ENCODE measurements around the gene CWF19L1. TPM values are rescaled to one million over a fixed set of nuclear protein-coding genes. Genes with fewer than 3 reads are reported as not detected.

Gene CWF19L1
- total RNA-seq, 1 experiment from 2014 or later: 22.9 TPM

DNA sequence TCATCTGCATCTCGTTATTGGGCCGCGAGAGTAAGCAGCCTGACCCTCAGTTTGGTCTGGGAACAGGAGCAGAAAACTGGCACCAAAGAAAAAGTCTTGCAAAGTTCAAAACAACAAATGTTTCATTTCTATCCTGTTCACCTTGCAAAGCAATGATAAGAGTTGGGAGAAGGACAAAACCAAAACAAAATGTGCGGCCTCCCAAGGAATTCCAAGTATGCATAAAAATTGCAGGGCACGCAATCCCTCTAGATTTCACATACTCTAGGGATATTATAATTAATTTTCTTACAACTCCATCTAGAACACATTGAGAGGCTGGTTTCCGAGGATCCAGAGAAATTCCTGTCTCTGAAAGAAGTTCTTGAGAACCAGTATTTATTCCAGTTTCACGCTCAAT lies 58.1 kb downstream of the CWF19L1 start:
- no TSS peak for BruUV-seq (replicated peaks)
- CTCF ChIA-PET: no interaction called here
- TF ChIP-seq, protein P1, sequence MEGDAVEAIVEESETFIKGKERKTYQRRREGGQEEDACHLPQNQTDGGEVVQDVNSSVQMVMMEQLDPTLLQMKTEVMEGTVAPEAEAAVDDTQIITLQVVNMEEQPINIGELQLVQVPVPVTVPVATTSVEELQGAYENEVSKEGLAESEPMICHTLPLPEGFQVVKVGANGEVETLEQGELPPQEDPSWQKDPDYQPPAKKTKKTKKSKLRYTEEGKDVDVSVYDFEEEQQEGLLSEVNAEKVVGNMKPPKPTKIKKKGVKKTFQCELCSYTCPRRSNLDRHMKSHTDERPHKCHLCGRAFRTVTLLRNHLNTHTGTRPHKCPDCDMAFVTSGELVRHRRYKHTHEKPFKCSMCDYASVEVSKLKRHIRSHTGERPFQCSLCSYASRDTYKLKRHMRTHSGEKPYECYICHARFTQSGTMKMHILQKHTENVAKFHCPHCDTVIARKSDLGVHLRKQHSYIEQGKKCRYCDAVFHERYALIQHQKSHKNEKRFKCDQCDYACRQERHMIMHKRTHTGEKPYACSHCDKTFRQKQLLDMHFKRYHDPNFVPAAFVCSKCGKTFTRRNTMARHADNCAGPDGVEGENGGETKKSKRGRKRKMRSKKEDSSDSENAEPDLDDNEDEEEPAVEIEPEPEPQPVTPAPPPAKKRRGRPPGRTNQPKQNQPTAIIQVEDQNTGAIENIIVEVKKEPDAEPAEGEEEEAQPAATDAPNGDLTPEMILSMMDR (IDR thresholded peaks at IDR 0.05; ENCODE audit: unreplicated experiment): no peak
- no peak overlapping the region for H3K4me3 Mint-ChIP-seq (ENCODE audit: low read depth, unreplicated experiment)
- H3K27me3 Mint-ChIP-seq (ENCODE audit: unreplicated experiment): no peaks in the 10 kb centered on the region
- no peak overlapping the region for H3K27ac Mint-ChIP-seq (ENCODE audit: unreplicated experiment)
- DNase-seq: no peak
- no peaks in the 10 kb centered on the region for H3K4me1 Mint-ChIP-seq (ENCODE audit: low read depth, unreplicated experiment)
- intact Hi-C loops (cut with micrococcal nuclease; ENCODE audit: unreplicated experiment): no loop called here
- no peaks in the 10 kb centered on the region for H3K9me3 Mint-ChIP-seq (ENCODE audit: low read depth, unreplicated experiment)
- H3K36me3 Mint-ChIP-seq (ENCODE audit: insufficient read depth, unreplicated experiment): no peaks in the 10 kb centered on the region

DNA sequence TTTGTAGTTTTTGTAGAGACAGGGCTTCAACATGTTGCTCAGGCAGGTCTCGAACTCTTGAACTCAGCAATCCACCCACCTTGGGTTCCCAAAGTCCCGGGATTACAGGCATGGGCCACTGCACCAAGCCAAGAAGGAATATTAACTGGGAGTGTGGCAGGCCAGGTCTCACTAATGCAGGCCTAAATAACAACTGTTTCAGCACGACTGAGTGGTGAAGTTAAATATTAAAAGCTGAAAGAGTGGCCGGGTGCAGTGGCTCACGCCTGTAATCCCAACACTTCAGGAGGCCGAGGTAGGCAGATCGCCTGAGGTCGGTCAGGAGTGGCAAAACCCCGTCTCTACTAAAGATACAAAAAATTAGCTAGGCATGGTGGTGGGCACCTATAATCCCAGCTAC lies 59.2 kb downstream of the CWF19L1 start:
- no TSS peak for BruUV-seq (replicated peaks)
- no peak for DNase-seq
- H3K27me3 Mint-ChIP-seq (ENCODE audit: unreplicated experiment): no peaks in the 10 kb centered on the region
- H3K36me3 Mint-ChIP-seq (ENCODE audit: insufficient read depth, unreplicated experiment): no peaks in the 10 kb centered on the region
- no peak overlapping the region for H3K4me3 Mint-ChIP-seq (ENCODE audit: low read depth, unreplicated experiment)
- TF ChIP-seq, protein P1 (IDR thresholded peaks at IDR 0.05; ENCODE audit: unreplicated experiment): no peak
- intact Hi-C loops (cut with micrococcal nuclease; ENCODE audit: unreplicated experiment): no loop called here
- no peaks in the 10 kb centered on the region for H3K9me3 Mint-ChIP-seq (ENCODE audit: low read depth, unreplicated experiment)
- H3K27ac Mint-ChIP-seq (ENCODE audit: unreplicated experiment): no peak overlapping the region
- H3K4me1 Mint-ChIP-seq (ENCODE audit: low read depth, unreplicated experiment): no peaks in the 10 kb centered on the region
- CTCF ChIA-PET: interaction anchor here (0.6 kb wide), 1 partner anchor 165 kb away, joined by 4 read pairs; no protein-coding TSS in a partner anchor

DNA sequence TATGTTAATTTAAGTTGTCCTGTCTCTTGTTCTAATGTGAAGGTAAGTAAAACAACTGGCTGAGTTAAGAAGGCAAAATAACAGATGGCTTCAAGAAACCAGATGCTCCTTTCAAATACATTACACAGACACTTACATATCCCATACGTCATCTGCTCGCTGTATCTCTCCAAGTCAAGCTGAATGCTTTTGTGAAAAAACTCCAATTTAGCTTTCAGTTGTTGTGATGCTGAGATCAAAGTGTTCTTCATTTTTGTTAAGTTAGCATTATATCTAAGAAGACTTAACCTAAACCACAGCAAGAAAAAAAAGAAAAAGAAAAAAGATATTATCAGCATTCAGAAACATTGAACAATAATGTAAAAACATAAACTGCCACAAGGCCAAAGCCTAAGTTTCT lies 63.1 kb downstream of the CWF19L1 start:
- DNase-seq: no peak
- CTCF ChIA-PET: no interaction called here
- Mint-ChIP-seq H3K9me3 (ENCODE audit: low read depth, unreplicated experiment) (no peaks in the 10 kb centered on the region), H3K36me3 (ENCODE audit: insufficient read depth, unreplicated experiment) (no peaks in the 10 kb centered on the region), H3K4me3 (ENCODE audit: low read depth, unreplicated experiment) (no peak overlapping the region), H3K27ac (ENCODE audit: unreplicated experiment) (no peak overlapping the region), H3K4me1 (ENCODE audit: low read depth, unreplicated experiment) (no peaks in the 10 kb centered on the region), H3K27me3 (ENCODE audit: unreplicated experiment) (no peaks in the 10 kb centered on the region)
- intact Hi-C loops (cut with micrococcal nuclease; ENCODE audit: unreplicated experiment): no loop called here
- TF ChIP-seq, protein P1 (IDR thresholded peaks at IDR 0.05; ENCODE audit: unreplicated experiment): no peak
- no TSS peak for BruUV-seq (replicated peaks)

DNA sequence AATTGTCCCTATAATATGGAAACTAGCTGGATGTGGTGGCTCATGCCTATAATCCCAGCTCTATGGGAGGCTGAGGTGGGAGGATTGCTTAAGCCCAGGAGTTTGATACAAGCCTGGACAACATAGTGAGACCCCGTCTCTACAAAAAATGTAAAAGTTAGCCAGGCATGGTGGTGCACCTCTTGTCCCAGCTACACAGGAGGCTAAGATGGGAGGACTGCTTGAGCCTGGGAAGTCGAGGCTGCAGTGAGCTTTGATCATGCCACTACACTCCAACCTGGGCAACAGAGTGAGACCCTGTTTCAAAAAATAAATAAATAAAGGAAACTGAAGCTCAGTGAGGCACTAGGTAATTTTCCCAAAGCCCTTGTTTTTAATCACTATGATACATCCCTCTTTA lies 65.9 kb downstream of the CWF19L1 start:
- Mint-ChIP-seq H3K36me3 (ENCODE audit: insufficient read depth, unreplicated experiment) (no peaks in the 10 kb centered on the region), H3K4me3 (ENCODE audit: low read depth, unreplicated experiment) (no peak overlapping the region), H3K27me3 (ENCODE audit: unreplicated experiment) (no peaks in the 10 kb centered on the region), H3K4me1 (ENCODE audit: low read depth, unreplicated experiment) (no peaks in the 10 kb centered on the region), H3K27ac (ENCODE audit: unreplicated experiment) (no peak overlapping the region), H3K9me3 (ENCODE audit: low read depth, unreplicated experiment) (no peaks in the 10 kb centered on the region)
- CTCF ChIA-PET: no interaction called here
- no TSS peak for BruUV-seq (replicated peaks)
- no peak for DNase-seq
- intact Hi-C loops (cut with micrococcal nuclease; ENCODE audit: unreplicated experiment): no loop called here
- TF ChIP-seq, protein P1 (IDR thresholded peaks at IDR 0.05; ENCODE audit: unreplicated experiment): no peak
